Epidermal melanocyte (primary cell): Measurements from ENCODE around the gene SNORC.

Experiments
- DNase-seq: peaks from one replicate; pipeline ENCODE4 v3.0.0; 2011; ENCODE audit warnings: low spot score; ENCODE audit not compliant: insufficient read length

SNORC gene

DNA sequence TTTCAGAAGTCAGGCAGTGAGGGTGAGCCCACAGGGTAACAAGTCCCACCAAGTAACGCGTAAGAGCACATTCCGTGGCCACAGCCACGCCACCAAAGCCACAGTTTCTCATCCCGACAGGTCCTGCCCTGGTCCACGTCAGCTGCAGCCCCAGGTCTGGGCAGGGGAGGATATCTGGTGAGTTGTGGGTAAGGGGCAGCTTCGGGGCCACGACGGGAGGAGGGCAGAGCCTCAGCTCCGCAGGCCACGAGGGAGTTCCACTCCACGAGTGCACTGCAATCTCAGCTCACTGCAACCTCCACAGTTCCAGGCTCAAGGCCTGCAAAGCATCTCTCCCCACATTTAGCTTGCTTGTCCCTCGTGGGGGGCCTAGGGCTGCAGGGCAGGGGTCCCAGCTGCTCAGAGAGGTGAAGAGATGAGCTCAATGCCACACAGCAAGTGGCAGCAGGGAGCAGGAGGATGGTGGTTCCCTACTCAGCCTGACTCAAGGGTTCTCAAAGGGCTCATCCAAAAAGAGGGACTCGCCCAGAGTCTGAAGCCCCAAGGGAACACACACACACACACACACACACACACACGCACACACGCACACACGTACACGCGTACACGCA is 12.5 kb downstream of the SNORC start:
- DNase-seq = no peak

DNA sequence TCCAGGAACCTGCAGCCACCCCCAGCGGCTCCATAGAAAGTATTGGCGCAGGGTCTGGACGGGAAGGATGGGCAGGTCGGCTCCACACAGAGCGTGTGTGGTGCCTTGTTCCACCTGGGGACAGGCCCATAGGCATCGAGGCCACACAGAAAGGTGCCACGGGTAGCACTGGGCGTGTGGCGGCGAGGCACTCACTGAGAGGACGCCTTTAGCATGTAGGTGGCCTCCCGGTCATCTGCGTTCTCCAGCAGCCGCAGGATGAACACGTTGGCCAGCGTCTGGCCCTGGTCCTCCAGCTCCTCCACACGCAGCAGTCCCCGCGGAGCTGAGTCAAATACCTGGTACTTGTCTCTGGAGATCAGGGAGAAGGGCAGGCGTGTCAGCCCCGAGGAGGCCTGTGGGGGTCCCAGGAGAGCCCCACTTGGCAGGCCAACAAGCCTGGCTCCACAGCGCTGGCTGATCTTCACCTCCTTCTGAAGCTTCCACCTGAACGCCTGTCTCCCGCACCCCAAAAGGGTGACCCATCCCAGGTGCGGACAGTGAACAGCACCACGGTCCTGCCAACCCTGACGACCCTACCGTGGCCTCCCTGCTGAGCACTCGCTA is 13.2 kb downstream of the SNORC start:
- DNase-seq = no peak

DNA sequence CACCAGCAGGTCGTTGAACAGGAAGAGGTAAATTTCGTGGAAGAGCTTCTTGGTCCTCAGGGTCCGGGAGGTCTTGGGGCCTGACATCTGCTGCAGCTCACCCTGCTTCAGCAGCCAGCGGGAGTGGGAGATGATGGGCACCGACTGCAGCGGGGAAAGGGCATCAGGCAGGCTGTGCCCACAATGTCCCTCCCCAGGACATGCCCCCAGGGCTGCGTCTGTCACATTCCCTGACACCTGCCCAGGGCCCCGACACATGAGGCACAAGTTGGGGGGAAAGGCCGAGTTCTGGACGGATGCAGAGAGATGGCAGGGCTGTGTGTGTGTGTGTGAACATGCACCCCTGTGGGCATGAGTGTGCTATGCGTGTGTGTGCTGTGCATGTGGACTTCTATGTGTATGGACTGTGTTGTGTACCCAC is 13.9 kb downstream of the SNORC start:
- no peak for DNase-seq

DNA sequence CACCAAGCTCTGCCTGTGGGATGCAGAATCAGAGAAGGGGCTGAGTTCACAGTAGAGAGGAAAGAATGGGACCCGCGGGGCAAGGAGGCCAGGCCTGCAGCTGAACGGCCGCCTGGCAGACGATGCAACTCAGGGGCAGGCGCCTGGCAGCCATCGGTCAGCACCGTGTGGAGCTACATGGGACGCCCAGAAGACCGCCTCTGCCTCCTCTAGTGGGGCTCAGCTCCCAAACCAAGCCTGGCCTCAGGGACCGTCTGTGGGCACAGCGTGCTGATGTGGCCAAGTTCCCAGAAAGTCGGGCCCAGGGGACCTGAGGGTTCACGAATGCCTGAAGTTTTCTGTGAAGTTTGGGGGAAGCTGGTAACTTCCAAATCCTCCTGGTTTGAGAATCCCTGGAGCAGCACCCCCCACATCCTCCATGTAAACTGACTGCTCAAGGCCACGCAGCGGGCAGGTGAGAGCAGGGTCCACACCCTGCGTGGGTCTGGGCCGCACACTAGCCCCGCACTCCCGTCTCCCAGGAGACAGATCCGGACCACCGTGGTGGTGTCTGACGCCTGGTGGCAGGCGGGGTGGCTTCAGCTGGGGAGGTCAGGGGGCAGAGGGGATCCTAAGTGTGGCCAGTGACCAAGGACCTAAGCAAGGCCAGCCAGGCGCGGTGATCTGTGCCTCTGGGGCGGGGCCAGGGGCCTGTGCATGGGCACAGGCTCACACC is 14.6 kb downstream of the SNORC start:
- DNase-seq = no peak

DNA sequence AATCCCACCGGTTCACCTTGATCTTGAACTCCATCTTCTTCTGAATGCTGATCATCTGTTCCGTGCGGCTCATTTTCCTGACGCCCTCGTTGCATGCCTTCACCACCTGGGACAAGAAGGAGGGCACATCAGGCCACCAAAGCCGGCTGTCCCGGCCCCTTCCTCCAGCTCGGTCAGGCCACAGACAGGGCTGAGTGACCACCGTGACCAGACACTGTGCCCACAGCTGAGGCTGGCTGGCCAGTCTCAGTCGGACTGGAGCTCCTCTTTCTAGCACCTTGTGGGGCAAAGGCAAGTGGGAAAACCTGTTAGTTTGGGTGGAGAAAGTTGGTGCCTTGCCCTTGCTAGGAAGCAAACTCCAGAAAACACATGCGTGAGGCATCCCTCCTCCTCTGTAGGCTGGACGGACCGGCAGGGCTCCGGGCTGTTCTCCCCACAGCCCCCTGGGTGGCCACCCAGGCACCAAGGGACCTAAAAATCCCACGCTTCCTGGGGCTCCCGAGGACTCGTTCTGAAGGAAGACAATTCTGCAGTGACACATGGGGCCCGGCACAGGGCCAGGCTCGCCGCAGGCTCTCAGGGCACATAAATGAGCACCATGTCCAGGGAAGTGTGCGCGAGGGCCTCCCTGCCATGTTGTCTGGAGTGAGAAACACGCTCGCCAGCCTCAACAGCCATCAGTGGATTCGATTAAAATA is 15.3 kb downstream of the SNORC start:
- DNase-seq = no peak

DNA sequence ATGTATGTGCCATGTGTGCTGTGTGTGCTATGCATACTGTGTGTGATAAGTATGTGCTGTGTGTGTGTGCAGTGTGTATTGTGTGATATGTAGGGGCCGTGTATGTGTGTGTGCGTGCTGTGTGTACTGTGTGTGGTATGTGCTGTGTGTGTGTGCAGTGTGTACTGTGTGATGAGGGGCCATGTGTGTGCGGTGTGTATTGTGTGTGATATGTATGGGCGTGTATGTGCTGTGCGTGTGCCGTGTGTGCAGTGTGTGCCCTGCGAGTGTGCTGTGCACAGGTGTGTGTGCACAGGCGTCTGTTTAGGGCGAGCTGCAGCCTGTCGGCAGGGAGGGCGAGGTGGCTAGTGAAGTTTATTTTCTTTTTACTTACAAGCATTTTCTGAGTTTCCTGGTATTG is 16.1 kb downstream of the SNORC start:
- DNase-seq = no peak

DNA sequence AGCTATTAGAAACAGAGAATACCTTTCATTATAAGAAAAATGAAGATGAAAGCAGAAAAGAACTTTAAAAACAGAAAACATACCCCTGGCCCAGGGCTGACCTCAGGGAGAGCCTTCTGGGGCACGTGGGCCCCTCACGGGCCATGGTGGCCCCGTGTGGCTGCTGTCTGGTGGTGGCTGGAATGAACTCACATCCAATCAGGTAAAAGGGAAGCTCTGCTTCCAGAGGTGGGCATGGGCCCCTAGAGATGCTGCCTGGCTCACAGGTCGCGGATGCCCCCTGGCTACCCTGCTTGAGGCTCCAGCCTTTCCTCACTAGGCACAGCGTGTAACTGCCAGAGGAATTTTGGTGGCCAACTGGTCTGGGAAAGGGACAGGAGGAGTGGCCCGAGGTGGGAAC is 16.6 kb downstream of the SNORC start:
- no peak for DNase-seq

DNA sequence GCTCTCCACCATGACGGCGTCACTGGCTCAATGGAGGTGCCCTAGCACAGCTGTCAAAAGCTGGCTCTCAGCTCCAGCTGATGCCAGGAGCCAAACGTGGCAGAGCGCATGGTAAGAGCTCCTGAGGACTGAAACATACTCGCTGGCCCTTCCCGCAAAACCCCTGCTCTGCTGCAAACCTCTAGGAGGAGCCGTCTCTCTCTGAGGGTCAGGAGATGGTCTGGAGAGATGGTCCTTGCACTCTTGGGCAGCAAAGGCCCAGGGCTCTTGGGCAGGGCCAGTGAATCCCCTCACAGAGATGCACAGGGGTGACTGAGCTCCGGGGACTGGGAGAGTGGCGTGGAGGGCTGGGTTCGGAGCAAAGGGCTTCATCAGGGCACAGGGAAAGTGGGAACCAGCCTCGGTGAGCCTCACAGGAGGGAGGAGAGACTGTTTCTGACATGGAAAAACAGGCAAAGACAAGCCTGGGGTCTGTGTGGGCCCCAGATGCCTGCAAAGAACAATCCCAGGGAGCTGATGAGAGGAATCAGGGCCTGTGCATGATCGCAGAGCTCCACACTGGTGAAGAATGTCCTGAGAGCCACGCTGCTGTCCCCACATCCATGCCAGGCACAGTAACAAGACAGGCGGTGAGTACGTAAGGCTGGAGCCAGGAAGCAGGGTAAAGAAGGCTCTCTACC is 17.2 kb downstream of the SNORC start:
- DNase-seq = no peak

DNA sequence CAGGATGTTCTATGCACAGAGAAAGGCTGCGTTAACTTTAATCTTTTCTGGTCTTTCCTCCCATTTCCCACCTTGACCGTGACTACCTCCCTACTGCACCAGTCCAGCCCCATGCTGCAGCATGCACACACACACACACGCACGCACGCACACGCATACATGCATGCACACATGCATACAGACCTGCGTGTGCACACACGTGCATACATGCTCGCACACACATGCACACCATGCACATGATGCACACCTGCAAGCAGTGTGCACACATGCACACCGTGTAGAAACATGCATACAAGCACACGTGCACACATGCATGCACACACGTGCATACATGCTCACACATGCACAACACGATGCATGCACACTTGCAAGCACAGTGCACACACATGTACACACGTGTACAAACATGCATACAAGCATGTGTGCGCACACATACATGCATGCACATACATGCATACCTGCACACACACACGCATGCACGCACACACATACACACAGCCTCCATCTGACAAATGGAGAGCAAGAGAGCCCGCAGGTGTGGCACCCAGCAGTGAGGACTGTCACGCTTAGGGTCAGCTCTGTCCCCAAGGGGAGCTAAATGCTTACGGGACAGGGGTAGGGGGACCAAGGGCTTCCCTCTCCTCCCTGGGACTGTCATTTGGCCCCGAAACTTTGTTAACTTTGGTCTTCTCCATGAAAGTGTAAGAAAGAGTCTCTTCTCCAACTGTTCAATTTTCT is 18.2 kb downstream of the SNORC start:
- DNase-seq = no peak

DNA sequence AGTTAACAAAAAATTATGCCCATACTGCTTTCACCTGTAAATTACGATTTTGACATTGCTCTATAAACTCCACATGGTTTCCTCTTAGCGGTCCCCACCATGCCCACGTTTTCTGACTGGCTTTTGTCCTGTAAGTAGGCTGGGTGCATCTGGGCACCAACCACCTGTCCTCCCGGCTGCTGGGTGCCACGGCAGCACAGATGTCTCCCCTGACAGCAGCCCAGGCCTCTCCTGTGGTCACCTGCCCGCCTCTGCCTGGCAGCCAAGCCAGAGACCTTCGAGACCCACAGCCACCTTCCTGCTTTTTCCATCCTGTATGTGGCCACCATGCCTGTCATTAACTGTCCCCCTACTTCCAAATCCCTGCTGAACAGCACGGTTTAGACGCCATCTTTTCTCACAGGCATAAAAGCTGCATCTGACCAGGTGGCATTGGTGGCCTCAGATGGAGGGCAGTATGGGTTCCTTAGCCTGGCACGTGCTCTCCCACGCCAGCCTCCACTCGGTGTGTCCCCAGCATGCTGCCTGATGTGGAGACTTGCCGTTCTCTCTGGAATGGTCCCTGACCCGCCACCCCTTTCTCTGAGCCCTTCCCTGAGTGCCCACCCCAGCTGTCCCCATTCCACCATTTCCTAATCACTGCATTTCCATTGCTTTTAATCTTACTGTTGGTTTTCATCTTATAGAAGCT is 18.9 kb downstream of the SNORC start:
- DNase-seq = no peak

DNA sequence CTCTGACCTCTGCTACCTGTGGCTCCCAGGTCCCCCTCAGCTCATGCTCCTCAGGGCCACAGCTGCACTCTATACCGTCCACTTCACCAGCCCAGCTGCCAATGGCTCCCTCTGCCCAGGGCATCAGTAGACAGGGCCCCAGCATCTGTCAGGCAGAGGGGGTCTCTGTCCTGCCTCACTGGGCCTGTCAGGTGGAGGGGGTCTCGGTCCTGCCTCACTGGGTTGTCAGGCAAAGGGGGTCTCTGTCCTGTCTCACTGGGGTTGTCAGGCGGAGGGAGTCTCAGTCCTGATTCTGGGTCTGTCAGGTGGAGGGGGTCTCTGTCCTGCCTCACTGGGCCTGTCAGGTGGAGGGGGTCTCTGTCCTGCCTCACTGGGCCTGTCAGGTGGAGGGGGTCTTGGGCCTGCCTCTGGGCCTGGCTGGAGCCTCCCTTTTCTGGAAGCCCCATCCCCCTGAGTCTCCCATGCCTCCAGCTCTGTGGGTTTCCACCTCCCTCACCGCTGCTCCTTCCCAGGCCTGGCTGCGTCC is 19.9 kb downstream of the SNORC start:
- no peak for DNase-seq

DNA sequence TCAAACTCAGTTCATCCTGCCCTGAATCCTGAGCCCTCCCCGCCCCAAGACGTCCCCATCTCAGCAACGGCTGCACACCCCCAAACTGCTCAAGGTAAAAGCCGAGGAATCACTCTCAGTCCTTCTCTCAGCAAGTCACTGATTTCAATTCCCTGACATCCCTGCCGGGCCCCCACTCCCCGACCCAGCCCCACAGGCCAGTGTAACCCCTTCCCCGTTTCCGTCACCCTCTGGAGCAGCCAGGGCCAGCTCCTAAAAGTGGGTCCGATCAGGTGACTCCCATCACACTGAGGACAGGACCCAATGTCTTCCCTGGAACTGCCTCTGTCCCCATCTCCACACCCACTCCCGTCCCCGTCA is 20.5 kb downstream of the SNORC start:
- no peak for DNase-seq

DNA sequence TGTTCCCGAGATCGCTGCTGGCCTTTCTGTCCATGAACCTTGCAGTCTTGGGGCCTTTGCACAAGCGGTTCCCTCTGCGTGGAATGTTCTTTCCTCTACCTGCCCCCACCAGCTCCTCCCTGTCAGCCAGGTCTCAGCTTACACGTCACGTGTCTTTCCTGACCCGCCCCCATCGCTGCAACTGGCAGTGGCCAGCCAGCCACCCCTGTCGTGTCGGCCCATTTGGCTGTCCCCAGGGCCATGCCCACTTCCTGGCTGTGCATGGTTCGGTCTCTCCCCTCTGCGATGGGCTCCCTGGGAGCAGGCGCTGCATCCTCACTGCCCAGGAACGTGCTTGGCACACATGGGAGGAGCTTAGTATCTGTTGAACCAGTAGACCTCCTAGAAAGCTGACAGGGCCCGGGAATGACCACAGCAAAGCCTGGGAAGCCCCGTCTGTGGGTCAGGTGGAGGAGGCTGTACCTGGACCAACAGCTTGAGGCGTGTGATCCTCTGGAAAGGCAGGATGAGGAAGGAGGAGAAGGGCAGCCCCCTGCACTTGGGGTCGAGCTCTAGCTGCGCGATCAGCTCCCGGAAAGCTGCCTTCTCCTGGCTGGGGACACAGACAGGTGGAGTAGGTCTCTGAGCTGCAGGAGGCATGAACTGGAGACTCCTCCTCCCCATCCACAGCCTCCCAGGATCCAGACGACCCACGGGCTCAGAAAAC is 21.0 kb downstream of the SNORC start:
- DNase-seq = no peak

DNA sequence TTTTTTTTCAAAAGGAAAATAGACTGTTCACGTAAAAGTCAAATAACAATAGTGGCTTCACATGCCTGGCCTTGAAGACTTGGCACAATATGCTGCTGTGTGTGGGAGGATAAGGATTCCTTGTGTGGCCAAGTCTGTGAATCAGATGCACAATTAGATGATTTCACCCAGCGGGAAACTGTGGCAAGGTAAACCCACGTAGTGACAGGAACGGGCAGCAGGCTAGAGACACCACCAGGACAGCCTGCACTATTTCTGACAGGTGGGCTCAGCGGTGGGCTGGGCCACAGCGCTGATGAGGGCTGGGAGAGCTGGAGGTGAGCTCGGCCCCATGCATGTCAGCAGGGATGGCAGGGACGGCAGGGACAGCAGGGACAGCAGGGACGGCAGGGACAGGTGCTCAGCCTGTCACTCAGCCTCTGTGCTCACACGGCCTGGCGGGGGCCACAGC is 21.6 kb downstream of the SNORC start:
- no peak for DNase-seq

DNA sequence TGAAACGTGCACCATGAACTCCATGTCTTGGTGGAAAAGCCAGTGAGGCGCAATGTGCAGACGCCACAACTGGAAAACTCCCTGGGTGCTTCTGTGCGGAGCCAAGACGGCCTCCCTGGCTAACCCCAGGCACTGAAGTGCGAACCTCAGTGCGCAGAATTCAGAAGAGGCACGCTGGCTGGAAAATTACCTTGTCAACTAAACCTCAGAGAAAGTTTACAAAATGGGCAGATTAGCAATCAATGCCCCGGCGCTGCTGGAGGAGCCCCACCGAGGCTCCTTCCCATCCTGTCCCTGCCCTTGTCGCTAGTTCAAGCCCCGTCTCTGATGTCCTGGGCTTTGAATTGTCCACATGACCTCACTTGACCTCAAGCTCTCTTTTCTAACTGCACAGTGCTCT is 22.2 kb downstream of the SNORC start:
- DNase-seq = no peak

DNA sequence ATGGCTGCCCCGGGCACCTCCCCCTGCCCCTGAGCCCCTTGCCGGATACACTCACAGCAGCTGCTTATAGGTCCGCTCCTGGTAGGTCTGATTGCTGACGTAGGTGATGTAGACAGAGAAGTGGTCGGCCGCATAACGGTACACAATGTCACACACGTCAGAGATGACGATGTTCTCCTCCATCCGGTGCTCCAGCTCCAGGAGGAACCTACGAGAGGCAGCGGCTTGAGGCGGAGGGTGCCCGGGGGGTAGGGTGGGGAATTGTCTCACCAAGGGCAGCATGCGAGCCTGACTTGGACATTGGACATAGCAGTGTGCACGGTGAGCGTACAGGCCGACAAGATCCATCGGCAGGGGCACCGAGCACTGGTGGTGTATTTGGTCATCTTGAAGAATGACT is 22.8 kb downstream of the SNORC start:
- DNase-seq = no peak

DNA sequence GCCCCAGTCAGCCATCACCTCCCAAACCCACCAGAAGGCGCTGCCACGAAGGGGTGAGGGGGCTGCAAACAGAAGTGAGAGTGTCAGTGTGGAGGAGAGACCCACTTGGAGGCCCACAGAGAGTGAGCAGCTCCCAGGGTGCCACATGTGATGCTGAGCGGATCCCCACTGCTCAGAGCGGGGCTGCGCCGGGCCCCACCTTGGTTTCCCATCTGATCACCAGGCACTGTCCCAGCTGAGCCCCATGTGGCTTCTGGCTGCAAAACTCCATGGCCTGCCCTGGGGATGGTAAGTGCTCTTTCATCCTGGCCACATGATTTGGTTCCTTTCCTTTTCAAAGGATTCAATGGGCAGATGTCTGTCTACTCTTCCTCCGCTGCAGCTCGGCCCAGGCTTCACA is 23.8 kb downstream of the SNORC start:
- DNase-seq = peak; percentile 5

DNA sequence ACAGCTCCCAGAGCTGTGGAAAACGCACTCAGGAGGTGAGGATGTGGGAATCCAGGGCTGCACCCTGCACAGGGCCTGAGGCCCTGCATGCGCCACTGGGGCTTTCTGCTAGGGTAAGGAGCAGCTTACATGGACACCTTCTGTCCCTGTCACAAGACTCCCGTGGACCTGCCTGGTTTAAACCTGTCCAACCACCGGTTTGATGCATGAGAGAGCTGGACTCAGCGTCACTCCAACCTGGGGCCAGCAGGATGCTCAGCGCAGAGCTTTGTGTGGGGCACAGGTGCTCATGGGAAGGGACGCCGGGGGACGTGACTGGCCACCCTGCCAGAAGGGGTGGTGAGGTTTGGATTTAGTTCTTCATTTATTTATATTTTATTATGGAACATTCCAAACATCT is 24.2 kb downstream of the SNORC start:
- peak; percentile 4 for DNase-seq

DNA sequence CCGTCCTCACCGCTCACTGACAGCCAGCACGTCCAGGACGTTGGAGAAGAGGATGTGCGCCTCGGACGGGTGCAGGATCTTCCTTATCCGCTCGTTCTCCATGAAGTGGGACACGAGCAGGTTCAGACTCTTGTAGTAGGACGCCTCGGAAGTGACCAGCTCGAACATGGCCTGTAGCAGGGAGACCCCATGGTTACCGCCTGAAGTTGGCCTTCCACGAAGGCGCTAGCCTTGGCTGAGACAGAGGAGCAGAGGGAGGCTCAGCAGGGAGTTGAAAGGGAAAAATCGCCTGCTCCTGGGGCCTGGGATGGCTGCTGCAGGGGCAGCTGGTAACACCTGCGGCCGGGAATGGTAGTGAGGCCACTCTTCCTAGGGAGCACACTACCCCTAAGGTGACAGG is 24.7 kb downstream of the SNORC start:
- peak; percentile 5 for DNase-seq

DNA sequence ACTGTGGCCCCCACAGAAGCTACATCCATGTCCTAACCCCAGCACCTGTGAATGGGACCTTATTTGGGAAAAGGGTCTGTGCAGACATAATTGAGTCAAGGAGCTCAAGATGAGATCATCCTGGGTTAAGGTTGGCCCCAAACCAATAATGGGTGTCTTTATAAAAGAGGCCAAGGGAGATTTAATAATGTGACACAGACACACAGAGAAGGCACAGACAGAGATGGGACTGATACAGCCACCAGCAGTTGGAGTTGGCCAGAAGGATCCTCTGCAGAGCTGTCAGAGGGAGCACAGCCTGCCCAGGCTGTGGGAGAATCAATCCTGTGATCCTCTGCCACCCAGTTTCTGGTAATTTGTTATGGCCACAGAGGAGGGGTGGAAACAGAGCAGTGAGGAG is 26.0 kb downstream of the SNORC start:
- DNase-seq = no peak
